ENCODE data around the gene LEF1.

Gene LEF1

DNA sequence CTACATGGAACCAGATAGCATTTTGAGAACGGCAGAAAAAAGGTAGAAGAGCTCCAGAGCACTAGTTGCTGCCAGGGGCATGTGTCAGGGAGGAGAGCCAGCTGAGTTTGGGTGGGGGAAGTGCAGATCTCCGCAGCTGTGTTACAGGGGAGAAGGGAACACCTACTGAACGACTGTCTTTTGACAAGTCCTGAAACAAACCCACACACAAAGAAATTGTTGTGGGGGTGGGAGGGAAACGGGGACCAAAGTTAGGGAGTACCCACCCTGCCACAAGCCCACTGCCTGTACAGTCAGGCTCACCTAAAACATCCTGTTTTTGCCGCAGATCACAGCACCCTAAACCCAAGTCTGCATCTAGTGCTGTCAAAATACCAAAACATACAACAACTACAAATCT, 55.5 kb downstream of the LEF1 start:
- no peak for DNase-seq (ENCODE audit: low read depth in 2 of 3, low spot score in 2 of 3)

- DNase-seq (ENCODE audit: low read depth in 2 of 3, low spot score in 2 of 3): no peak
These were observed 57.0 kb downstream of the LEF1 start for GRCh38 chr4:108111781-108112180.

- DNase-seq (ENCODE audit: low read depth in 2 of 3, low spot score in 2 of 3): no peak
These were observed 58.3 kb downstream of the LEF1 start for GRCh38 chr4:108110450-108110849.

DNA sequence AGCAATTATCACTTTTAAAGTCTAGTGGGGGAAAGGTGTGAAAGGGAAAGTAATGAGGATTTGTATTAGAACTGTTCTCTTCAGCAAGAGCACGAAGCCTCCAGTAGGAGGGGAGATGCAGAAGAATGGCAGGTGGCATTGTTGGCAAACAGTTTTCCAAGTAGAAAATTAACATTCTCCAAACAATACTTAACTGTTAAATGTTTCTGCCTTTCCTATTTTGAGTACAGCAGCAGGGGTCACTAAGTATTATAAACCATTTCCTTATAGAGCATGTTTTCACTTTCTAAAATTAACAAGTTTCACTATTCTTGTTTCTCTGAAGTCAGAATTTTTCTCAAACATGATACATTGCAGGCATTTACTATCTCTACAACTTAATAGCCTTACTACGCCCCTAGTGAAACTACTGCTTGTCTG, 58.7 kb downstream of the LEF1 start:
- DNase-seq (ENCODE audit: low read depth in 2 of 3, low spot score in 2 of 3): no peak

DNA sequence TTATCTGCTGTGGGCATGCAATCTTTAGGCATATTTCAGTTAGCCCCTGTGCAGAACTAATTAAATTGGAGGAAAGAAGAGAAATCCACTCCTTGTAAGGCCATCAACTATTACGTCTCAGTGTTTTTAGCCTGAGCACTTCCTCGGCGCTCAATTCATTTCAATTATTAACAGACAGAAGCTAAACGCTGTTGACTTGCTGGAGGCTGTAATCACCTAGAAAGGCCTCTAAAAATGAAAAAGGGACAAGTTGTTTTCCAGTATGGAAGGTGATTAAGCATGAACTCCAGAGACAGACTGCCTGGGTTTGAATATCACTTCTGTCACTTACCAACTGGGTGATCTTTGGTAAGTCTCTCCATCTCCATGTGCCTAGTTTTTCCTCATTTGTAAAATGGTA, 59.6 kb downstream of the LEF1 start:
- no peak for DNase-seq (ENCODE audit: low read depth in 2 of 3, low spot score in 2 of 3)

GRCh38 chr4:108107729-108108382, 60.9 kb downstream of the LEF1 start:
- no peak for DNase-seq (ENCODE audit: low read depth in 2 of 3, low spot score in 2 of 3)

- no peak for DNase-seq (ENCODE audit: low read depth in 2 of 3, low spot score in 2 of 3)
These were observed 61.6 kb downstream of the LEF1 start for GRCh38 chr4:108107101-108107500.

DNA sequence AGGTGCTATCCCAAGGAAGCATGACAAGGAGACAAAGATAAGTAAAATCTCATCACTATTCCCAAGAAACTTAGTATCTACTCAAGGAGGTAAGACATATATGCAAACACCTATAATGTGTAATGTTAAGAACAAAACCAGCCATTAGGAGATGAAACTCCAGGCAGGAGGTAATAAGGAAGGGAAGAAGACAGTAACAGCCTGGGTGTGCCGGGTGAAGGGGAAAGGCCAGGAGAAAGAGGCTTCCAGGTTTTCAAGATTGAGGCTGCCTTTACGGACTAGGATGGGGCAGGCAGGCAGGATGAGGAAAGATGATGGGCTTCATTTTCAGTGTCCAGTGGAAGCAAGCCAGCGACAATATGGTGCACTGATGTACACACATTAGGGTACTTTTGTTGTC, 62.5 kb downstream of the LEF1 start:
- no peak for DNase-seq (ENCODE audit: low read depth in 2 of 3, low spot score in 2 of 3)

GRCh38 chr4:108103099-108103862, 65.5 kb downstream of the LEF1 start:
- DNase-seq (ENCODE audit: low read depth in 2 of 3, low spot score in 2 of 3): no peak

- DNase-seq (ENCODE audit: low read depth in 2 of 3, low spot score in 2 of 3): no peak
These were observed 67.9 kb downstream of the LEF1 start for GRCh38 chr4:108100827-108101226.

- DNase-seq (ENCODE audit: low read depth in 2 of 3, low spot score in 2 of 3): no peak
These were observed 68.9 kb downstream of the LEF1 start for GRCh38 chr4:108099838-108100237.

DNA sequence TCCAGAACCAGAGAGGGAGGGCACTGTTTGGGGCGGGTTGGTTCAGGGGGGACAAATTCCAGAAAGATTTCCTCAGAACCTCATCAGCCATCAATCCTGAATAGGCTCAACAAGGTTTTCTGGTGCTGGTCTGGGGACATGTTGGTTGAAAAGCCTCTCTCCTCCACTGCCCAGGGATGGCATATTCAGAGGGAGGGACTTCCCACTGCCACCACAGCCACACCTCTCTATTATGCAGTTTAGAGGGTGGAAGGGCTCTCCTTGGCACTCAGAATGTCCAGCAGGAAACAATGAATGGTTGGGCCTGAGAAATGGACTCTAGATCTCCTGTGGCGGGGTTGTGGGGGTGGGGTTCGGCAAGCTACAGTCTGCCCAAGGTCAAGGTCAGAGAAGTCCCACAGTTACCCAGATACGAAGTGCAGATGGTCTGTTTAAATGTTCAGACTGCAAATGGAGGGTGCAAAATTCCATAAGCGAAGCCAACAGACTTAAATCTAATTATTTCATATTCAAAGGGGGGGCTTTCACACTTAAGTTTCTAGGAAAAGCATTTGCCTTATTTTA, 70.7 kb downstream of the LEF1 start:
- DNase-seq (ENCODE audit: low read depth in 2 of 3, low spot score in 2 of 3): no peak

- no peak for DNase-seq (ENCODE audit: low read depth in 2 of 3, low spot score in 2 of 3)
These were observed 73.7 kb downstream of the LEF1 start for GRCh38 chr4:108094923-108095482.

DNA sequence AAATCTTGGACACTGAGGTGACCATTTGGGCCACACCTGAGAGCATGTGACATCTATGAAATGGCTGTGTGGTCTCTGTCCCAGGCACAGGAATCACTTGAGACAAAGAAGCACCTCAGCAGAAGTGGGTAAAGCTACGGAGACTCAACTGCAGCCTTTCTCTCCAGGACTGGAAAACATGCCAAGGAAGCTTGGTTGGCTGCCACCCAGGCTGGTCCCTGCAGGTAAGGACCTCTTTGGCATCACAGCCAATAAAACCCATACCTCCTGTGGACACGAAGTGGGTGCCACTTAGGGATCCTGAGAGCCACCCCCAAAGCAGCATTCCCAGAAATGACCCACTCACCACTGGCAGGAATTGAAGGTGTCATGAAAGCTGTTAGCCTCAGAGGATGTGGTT, 74.6 kb downstream of the LEF1 start:
- no peak for DNase-seq (ENCODE audit: low read depth in 2 of 3, low spot score in 2 of 3)

GRCh38 chr4:108092288-108092687, 76.4 kb downstream of the LEF1 start:
- no peak for DNase-seq (ENCODE audit: low read depth in 2 of 3, low spot score in 2 of 3)

- DNase-seq (ENCODE audit: low read depth in 2 of 3, low spot score in 2 of 3): no peak
These were observed 81.3 kb downstream of the LEF1 start for GRCh38 chr4:108087293-108087967.

DNA sequence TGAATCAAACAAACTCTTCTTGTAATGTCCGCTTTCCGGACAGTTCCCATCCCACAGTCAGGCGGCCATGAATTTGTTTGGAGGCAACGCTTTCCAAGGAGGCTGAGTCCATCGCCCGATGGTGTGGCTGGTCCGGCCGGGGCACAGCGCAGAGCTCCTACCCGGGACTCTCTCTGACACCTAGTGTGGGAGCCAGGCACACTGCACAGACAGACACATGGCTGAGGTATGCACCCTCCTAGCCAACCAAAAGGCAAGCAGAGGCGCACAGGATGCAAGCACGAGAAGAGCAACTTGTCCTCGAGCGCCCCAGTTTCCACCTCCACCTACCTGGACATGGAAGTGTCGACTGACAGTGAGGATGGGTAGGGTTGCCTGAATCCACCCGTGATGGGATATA, 87.5 kb downstream of the LEF1 start:
- DNase-seq (ENCODE audit: low read depth in 2 of 3, low spot score in 2 of 3): no peak

GRCh38 chr4:108080747-108081146, 88.0 kb downstream of the LEF1 start:
- DNase-seq (ENCODE audit: low read depth in 2 of 3, low spot score in 2 of 3): no peak

GRCh38 chr4:108078024-108078733, 90.6 kb downstream of the LEF1 start:
- no peak for DNase-seq (ENCODE audit: low read depth in 2 of 3, low spot score in 2 of 3)

- DNase-seq (ENCODE audit: low read depth in 2 of 3, low spot score in 2 of 3): no peak
These were observed 96.4 kb downstream of the LEF1 start for GRCh38 chr4:108072300-108072699.

GRCh38 chr4:108070775-108071174, 98.0 kb downstream of the LEF1 start:
- DNase-seq (ENCODE audit: low read depth in 2 of 3, low spot score in 2 of 3): no peak

Data from activated CD8-positive, alpha-beta memory T cell treated with anti-CD3 and anti-CD28 coated beads for 48 hours (primary cell).